HEK293 (cell line): ENCODE data around the gene PCDH12.

ENCODE experiments used
- CTCF ChIP-seq: fragments of 450-650 bp; formaldehyde crosslinking; IDR thresholded peaks from 2 replicates; pipeline ENCODE4 v1.5.1; 2016; ENCODE audit warnings: missing biosample characterization, missing genetic modification characterization
- SP2 ChIP-seq: fragments of 450-650 bp; formaldehyde crosslinking; IDR thresholded peaks from 2 replicates; pipeline ENCODE4 v1.5.1; 2016; ENCODE audit warnings: missing biosample characterization, missing genetic modification characterization
- YY1 ChIP-seq: fragments of 450-650 bp; formaldehyde crosslinking; IDR thresholded peaks from 2 replicates; pipeline ENCODE4 v1.5.1; 2018; ENCODE audit warnings: missing biosample characterization, missing genetic modification characterization
- ZNF121 ChIP-seq: fragments of 450-650 bp; formaldehyde crosslinking; IDR thresholded peaks from 2 replicates; pipeline ENCODE4 v1.5.1; 2016; ENCODE audit warnings: missing biosample characterization, missing genetic modification characterization
- ZNF18 ChIP-seq: fragments of 450-650 bp; formaldehyde crosslinking; IDR thresholded peaks from 2 replicates; pipeline ENCODE4 v1.5.1; 2016; ENCODE audit warnings: missing biosample characterization, missing genetic modification characterization
- ZNF184 ChIP-seq: fragments of 450-650 bp; IDR thresholded peaks from 2 replicates; pipeline ENCODE4 v1.5.1; 2018; ENCODE audit warnings: missing biosample characterization, mild to moderate bottlenecking, missing genetic modification characterization
- ZNF239 ChIP-seq: fragments of 450-650 bp; formaldehyde crosslinking; IDR thresholded peaks from 2 replicates; pipeline ENCODE4 v1.5.1; 2016; ENCODE audit warnings: missing biosample characterization, missing genetic modification characterization
- ZNF416 ChIP-seq: fragments of 450-650 bp; formaldehyde crosslinking; IDR thresholded peaks from 2 replicates; pipeline ENCODE4 v1.5.1; 2016; ENCODE audit warnings: missing biosample characterization, missing genetic modification characterization

GRCh38 chr5:141906517-141906916 is 51.5 kb downstream of the PCDH12 start:
- TF ChIP-seq CTCF (tag by site-specific recombination), result no peak
- TF ChIP-seq ZNF184, result no peak
- TF ChIP-seq ZNF18, result no peak
- no peak for TF ChIP-seq ZNF416
- TF ChIP-seq ZNF239 (tag by site-specific recombination), result no peak
- TF ChIP-seq SP2 (tag by site-specific recombination), result no peak
- no peak for TF ChIP-seq ZNF121
- no peak for TF ChIP-seq YY1 (tag by site-specific recombination)
